B cell (primary cell): ENCODE data around the gene SH2B2.
"Not testable (repeated sequence)": the region's sequence is repeated elsewhere in the genome, so short reads cannot be mapped to it uniquely, and the experiment has no call there.

Experiments
- EZH2 ChIP-seq: IDR thresholded peaks from 2 replicates; pipeline ENCODE4 v1.6.1; 2012; ENCODE audit warnings: borderline replicate concordance, low read depth, mild to moderate bottlenecking, moderate library complexity, low read length; ENCODE audit not compliant: insufficient read depth, poor library complexity, severe bottlenecking
- TF ChIP-seq, protein P1 (sequence below): fragments of 200-600 bp; IDR thresholded peaks from one replicate; pipeline ENCODE4 v1.8.0; 2022; ENCODE audit warnings: antibody characterized with exemption, mild to moderate bottlenecking

DNA sequence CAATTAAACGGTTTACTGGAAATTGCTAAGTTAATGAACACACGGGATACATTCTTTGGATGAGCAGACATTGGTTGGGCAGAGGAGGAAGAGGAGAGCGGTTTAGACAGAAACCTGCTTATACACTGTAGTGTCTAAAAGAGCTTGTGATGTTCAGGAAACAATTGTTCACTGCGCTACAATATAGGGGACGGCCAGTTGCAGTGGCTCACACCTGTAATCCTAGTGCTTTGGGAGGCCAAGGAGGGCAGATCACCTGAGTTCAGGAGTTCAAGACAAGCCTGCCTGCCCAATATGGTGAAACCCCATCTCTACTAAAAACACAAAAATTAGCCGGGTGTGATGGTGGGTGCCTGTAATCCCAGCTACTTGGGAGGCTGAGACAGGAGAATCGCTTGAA, 48.9 kb downstream of the SH2B2 start:
- TF ChIP-seq, protein P1, sequence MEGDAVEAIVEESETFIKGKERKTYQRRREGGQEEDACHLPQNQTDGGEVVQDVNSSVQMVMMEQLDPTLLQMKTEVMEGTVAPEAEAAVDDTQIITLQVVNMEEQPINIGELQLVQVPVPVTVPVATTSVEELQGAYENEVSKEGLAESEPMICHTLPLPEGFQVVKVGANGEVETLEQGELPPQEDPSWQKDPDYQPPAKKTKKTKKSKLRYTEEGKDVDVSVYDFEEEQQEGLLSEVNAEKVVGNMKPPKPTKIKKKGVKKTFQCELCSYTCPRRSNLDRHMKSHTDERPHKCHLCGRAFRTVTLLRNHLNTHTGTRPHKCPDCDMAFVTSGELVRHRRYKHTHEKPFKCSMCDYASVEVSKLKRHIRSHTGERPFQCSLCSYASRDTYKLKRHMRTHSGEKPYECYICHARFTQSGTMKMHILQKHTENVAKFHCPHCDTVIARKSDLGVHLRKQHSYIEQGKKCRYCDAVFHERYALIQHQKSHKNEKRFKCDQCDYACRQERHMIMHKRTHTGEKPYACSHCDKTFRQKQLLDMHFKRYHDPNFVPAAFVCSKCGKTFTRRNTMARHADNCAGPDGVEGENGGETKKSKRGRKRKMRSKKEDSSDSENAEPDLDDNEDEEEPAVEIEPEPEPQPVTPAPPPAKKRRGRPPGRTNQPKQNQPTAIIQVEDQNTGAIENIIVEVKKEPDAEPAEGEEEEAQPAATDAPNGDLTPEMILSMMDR = not testable (repeated sequence)
- TF ChIP-seq EZH2 = not testable (repeated sequence)
